ENCODE measurements around the gene RSF1. TPM values are rescaled to one million over a fixed set of nuclear protein-coding genes. Genes with fewer than 3 reads are reported as not detected.
"Not testable (repeated sequence)": the region's sequence is repeated elsewhere in the genome, so short reads cannot be mapped to it uniquely, and the experiment has no call there.

The RSF1 gene
- total and polyA plus RNA-seq, 7 donors, result 2.7 to 34.8 (median 30.0) TPM

- Histone ChIP-seq H3K27me3 (ENCODE audit: insufficient read depth in 3 of 3, low read length in 2 of 3) (no peaks in the 10 kb centered on the region), H3K4me1 (peaks cover 1% of the 10 kb centered on the region), H3K27ac (no peak overlapping the region), H3K9me3 (peaks cover 5% of the 10 kb centered on the region), H3K36me3 (ENCODE audit: insufficient read depth in 1 of 2, low read depth in 1 of 2) (no peaks in the 10 kb centered on the region), H3K4me3 (no peak overlapping the region)
- ATAC-seq (no peak), DNase-seq (no peak)
- no peak for TF ChIP-seq CTCF (IDR thresholded peaks at IDR 0.05)
- intact Hi-C loops (cut with DNase I), result no loop called here
- 92 to 95% (median 95%) methylated on average over 2 of the region's 2 CpGs for WGBS, 3 donors
Measured at GRCh38 chr11:77828926-77829325, 8.4 kb upstream of the RSF1 start.

GRCh38 chr11:77823775-77824174, 3.3 kb upstream of the RSF1 start:
- ATAC-seq (no peak), DNase-seq (no peak)
- Histone ChIP-seq H3K27ac (peak overlapping the region; percentile 96), H3K4me3 (peak overlapping the region; percentile 97), H3K27me3 (ENCODE audit: insufficient read depth in 3 of 3, low read length in 2 of 3) (no peaks in the 10 kb centered on the region), H3K36me3 (ENCODE audit: insufficient read depth in 1 of 2, low read depth in 1 of 2) (no peaks in the 10 kb centered on the region), H3K4me1 (peaks cover 16% of the 10 kb centered on the region), H3K9me3 (peaks cover 5% of the 10 kb centered on the region)
- TF ChIP-seq CTCF (IDR thresholded peaks at IDR 0.05), result no peak
- intact Hi-C loops (cut with DNase I), result loop anchor here in 1 of 2 donors (5.0 kb wide), 2 partner anchors 39 to 169 kb away; partner anchors contain the start of gene INTS4
- WGBS, 3 donors, result 17 to 30% (median 23%) methylated on average over 1 of the region's 1 CpG

- not testable (repeated sequence) for DNase-seq; H3K9me3 ChIP-seq; H3K36me3 ChIP-seq (ENCODE audit: insufficient read depth in 1 of 2, low read depth in 1 of 2); H3K27me3 ChIP-seq (ENCODE audit: insufficient read depth in 3 of 3, low read length in 2 of 3); ATAC-seq
- WGBS, 3 donors, result 37 to 56% (median 45%) methylated on average over 13 of the region's 13 CpGs
- H3K4me3 ChIP-seq, result peak overlapping the region; percentile 97
- intact Hi-C loops (cut with DNase I), result loop anchor here in 1 of 2 donors (5.0 kb wide), 2 partner anchors 40 to 170 kb away; partner anchors contain the start of gene INTS4
- H3K27ac ChIP-seq, result peak overlapping the region; percentile 96
- H3K4me1 ChIP-seq, result peaks cover 32% of the 10 kb centered on the region
Measured at GRCh38 chr11:77822126-77822525, 1.6 kb upstream of the RSF1 start.

- peak; percentile 22 to 49 for DNase-seq
- Histone ChIP-seq H3K4me3 (peak overlapping the region; percentile 97), H3K36me3 (ENCODE audit: insufficient read depth in 1 of 2, low read depth in 1 of 2) (no peaks in the 10 kb centered on the region), H3K27ac (peak overlapping the region; percentile 96), H3K9me3 (no peaks in the 10 kb centered on the region), H3K4me1 (peaks cover 32% of the 10 kb centered on the region), H3K27me3 (ENCODE audit: insufficient read depth in 3 of 3, low read length in 2 of 3) (no peaks in the 10 kb centered on the region)
- 0% methylated on average over 16 of the region's 16 CpGs for WGBS, 3 donors
- no peak for TF ChIP-seq CTCF (IDR thresholded peaks at IDR 0.05)
- peak in 3 of 4 donors; percentile 4 to 22 (median 13) for ATAC-seq
- intact Hi-C loops (cut with DNase I), result loop anchor here in 1 of 2 donors (5.0 kb wide), 2 partner anchors 41 to 171 kb away; partner anchors contain the start of gene INTS4
Measured at GRCh38 chr11:77821349-77821851, 878 bp upstream of the RSF1 start.

GRCh38 chr11:77819921-77820564, 479 bp downstream of the RSF1 start:
- Histone ChIP-seq H3K4me1 (peaks cover 36% of the 10 kb centered on the region), H3K36me3 (ENCODE audit: insufficient read depth in 1 of 2, low read depth in 1 of 2) (no peaks in the 10 kb centered on the region), H3K9me3 (peaks cover under 1% of the 10 kb centered on the region), H3K4me3 (peak overlapping the region; percentile 97), H3K27ac (peak overlapping the region; percentile 96), H3K27me3 (ENCODE audit: insufficient read depth in 3 of 3, low read length in 2 of 3) (no peaks in the 10 kb centered on the region)
- 0 to 1% (median 0%) methylated on average over 31 to 55 of the region's 55 CpGs for WGBS, 3 donors
- ATAC-seq (peak; percentile 28 to 40 (median 36)), DNase-seq (peak; percentile 41 to 67)
- intact Hi-C loops (cut with DNase I), result loop anchor here in 1 of 2 donors (5.0 kb wide), 2 partner anchors 42 to 172 kb away; partner anchors contain the start of gene INTS4
- TF ChIP-seq CTCF (IDR thresholded peaks at IDR 0.05), result no peak
